Endothelial cell (in vitro differentiated cells): ENCODE results near the gene KRT71. TPM values are rescaled to one million over a fixed set of nuclear protein-coding genes. Genes with fewer than 3 reads are reported as not detected.

ENCODE experiments used
- DNase-seq: peaks from one replicate; pipeline ENCODE4 v3.0.0; 2021; ENCODE audit warnings: low spot score
- H3K27ac Mint-ChIP-seq: one replicate; pipeline ENCODE4 v1.8.0; 2021; ENCODE audit warnings: mixed read lengths, inconsistent platforms; ENCODE audit not compliant: unreplicated experiment
- H3K27me3 Mint-ChIP-seq: one replicate; pipeline ENCODE4 v1.8.0; 2021; ENCODE audit warnings: mild to moderate bottlenecking, moderate library complexity, mixed read lengths, inconsistent platforms; ENCODE audit not compliant: unreplicated experiment
- H3K36me3 Mint-ChIP-seq: one replicate; pipeline ENCODE4 v1.8.0; 2021; ENCODE audit warnings: mild to moderate bottlenecking, low read depth, mixed read lengths, inconsistent platforms; ENCODE audit not compliant: unreplicated experiment
- H3K4me1 Mint-ChIP-seq: one replicate; pipeline ENCODE4 v1.8.0; 2021; ENCODE audit warnings: mild to moderate bottlenecking, mixed read lengths, inconsistent platforms; ENCODE audit not compliant: unreplicated experiment
- H3K4me3 Mint-ChIP-seq: one replicate; pipeline ENCODE4 v1.8.0; 2021; ENCODE audit warnings: mild to moderate bottlenecking, mixed read lengths, inconsistent platforms; ENCODE audit not compliant: unreplicated experiment
- H3K9me3 Mint-ChIP-seq: one replicate; pipeline ENCODE4 v1.8.0; 2021; ENCODE audit warnings: mixed read lengths, inconsistent platforms; ENCODE audit not compliant: unreplicated experiment
- CTCF ChIP-seq: fragments of 200-600 bp; sonication (generic); IDR thresholded peaks from one replicate; pipeline ENCODE4 v1.5.0; 2021; ENCODE audit warnings: antibody characterized with exemption; ENCODE audit not compliant: unreplicated experiment
- total RNA-seq: library from RNA; stranded (reverse); fragmentation: NEBNext Ultra II Directional; extraction: Animal tissue kit (Norgen Biotek cat#: 25700); gene quantifications from one replicate; pipeline ENCODE4 v1.2.1, GENCODE V29; 2021; ENCODE audit not compliant: unreplicated experiment

Gene KRT71
- total RNA-seq, 1 donor from 2014 or later, result not detected

- no peak for TF ChIP-seq CTCF
- DNase-seq, result no peak
- no peak overlapping the region for H3K27ac Mint-ChIP-seq
- no peaks in the 10 kb centered on the region for H3K9me3 Mint-ChIP-seq
- H3K36me3 Mint-ChIP-seq, result no peaks in the 10 kb centered on the region
- no peak overlapping the region for H3K4me3 Mint-ChIP-seq
- no peaks in the 10 kb centered on the region for H3K4me1 Mint-ChIP-seq
- H3K27me3 Mint-ChIP-seq, result no peaks in the 10 kb centered on the region
These were observed 37.7 kb downstream of the KRT71 start for GRCh38 chr12:52515319-52515646.

DNA sequence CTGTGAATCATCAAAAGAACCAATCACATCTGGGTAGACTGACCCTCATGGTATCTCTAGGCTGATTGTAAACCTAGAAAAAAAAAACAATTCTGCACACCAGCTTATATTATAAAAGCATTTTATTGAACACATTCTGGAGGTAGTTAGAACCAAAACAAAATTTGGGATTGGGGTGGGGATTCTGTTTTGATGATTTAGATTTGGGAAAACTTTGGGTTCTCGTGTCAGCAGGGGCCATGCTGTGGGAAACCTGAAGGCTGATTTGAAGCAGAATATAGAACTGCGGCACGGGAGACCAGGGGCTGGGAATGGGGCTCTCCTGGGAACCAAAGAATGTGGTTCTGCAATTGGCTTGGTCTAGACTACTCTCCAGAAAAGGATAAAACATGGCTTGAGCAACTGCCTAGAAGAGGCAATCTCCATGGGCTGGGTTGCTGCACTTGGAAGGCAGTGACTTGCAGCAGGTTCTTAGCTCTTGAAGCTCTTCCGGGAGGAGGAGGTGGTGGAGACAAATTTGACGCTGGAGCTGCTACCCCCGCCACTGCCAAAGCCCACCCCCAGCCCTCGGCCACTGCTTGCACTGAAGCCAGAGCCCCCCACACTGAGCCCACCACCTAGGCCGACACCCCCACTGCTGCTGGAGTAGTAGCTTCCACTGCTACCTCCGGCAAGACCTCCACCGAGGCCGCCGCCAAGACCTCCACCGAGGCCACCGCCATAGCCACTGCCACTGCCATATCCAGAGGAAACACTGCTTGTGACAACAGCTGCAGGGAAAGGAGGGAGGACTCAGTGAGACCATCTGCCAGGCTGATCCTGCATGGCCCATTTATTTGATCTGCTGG lies 38.2 kb downstream of the KRT71 start:
- TF ChIP-seq CTCF, result no peak
- H3K36me3 Mint-ChIP-seq, result no peaks in the 10 kb centered on the region
- H3K27ac Mint-ChIP-seq, result no peak overlapping the region

DNA sequence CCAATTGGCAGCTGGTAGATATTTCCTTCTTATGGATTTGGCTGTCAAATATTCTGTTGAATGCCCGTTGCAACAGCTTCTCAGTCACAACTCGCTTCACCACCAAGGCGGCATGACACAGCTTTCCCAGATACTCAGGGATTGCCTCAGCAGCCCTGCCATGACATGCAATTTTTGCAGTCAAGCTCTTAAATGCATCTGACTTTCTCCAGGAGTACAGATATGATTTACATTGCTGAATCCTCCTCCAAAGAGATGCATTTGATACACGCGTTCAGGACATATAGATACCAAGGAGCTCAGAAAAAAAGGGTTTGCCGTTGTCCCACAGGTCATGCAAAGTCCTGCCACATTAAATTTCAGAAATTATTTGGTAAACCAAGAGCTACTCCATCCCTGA lies 39.2 kb downstream of the KRT71 start:
- H3K36me3 Mint-ChIP-seq, result no peaks in the 10 kb centered on the region
- no peak for TF ChIP-seq CTCF

More for the DNA sequence above, 38.2 kb downstream of the KRT71 start:
- no peak for DNase-seq
- Mint-ChIP-seq H3K4me1 (no peaks in the 10 kb centered on the region), H3K27me3 (no peaks in the 10 kb centered on the region), H3K4me3 (no peak overlapping the region), H3K9me3 (no peaks in the 10 kb centered on the region)

GRCh38 chr12:52508211-52508610 lies 44.7 kb downstream of the KRT71 start:
- no peak for TF ChIP-seq CTCF
- no peak for DNase-seq
- H3K36me3 Mint-ChIP-seq, result no peaks in the 10 kb centered on the region
- no peak overlapping the region for H3K27ac Mint-ChIP-seq
- H3K27me3 Mint-ChIP-seq, result no peaks in the 10 kb centered on the region
- no peak overlapping the region for H3K4me3 Mint-ChIP-seq
- no peaks in the 10 kb centered on the region for H3K9me3 Mint-ChIP-seq
- no peaks in the 10 kb centered on the region for H3K4me1 Mint-ChIP-seq

More for the DNA sequence above, 39.2 kb downstream of the KRT71 start:
- Mint-ChIP-seq H3K4me1 (no peaks in the 10 kb centered on the region), H3K9me3 (no peaks in the 10 kb centered on the region), H3K4me3 (no peak overlapping the region), H3K27ac (no peak overlapping the region), H3K27me3 (no peaks in the 10 kb centered on the region)
- no peak for DNase-seq
